Esophagus muscularis mucosa (tissue), 4 donors: ENCODE results near the gene CD79A.

Source experiments
- CTCF ChIP-seq, 3 experiments: fragments of 200-600 bp in 2 of 3; fragments of 450-650 bp in 1 of 3; sonication (generic) in 2 of 3; IDR thresholded peaks; one replicate each; pipeline ENCODE4 v1.5.1; 2017 to 2019; ENCODE audit warnings: antibody characterized with exemption in 3 of 3, mild to moderate bottlenecking in 2 of 3, moderate library complexity in 1 of 3
- EP300 ChIP-seq: sonication (generic); formaldehyde crosslinking; IDR thresholded peaks from one replicate; pipeline ENCODE4 v1.6.1; 2017; ENCODE audit warnings: antibody characterized with exemption
- POLR2A ChIP-seq: fragments of 450-650 bp; IDR thresholded peaks from one replicate; pipeline ENCODE4 v1.6.1; 2017; ENCODE audit warnings: antibody characterized with exemption, moderate library complexity, mild to moderate bottlenecking, low read depth
- POLR2AphosphoS5 ChIP-seq, 2 donors: sonication (generic); formaldehyde crosslinking; IDR thresholded peaks; one replicate each; pipeline ENCODE4 v1.6.1; 2017; ENCODE audit warnings: antibody characterized with exemption in 2 of 2

DNA sequence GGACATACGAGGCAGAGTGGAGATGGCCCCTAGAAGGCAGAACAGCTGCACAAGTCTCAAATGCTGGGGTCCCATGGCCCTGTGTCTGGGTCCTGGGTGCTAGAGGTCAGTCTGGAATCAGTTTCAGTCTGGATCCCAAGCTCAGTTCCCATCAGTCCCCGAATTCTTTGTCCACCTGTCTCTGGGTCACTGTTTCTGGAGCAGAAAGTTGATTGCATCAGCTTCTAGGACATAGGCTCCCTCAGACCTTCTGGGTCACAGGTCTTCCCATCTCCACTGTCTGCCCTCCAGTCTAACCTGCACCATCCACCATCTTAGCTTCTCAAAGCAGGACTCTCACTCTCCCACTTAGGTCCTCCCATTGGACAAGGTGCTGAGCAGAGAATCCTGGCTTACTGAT lies 37.9 kb upstream of the CD79A start:
- TF ChIP-seq CTCF (IDR thresholded peaks at IDR 0.05) (no peak), POLR2A (no peak), POLR2AphosphoS5 (IDR thresholded peaks at IDR 0.05) (no peak), EP300 (no peak)
